Ureter (tissue), 1 donor: ENCODE results near the gene METTL25B. TPM values are rescaled to one million over a fixed set of nuclear protein-coding genes. Genes with fewer than 3 reads are reported as not detected.
A peak's percentile ranks its signal among the peaks of the same experiment; 100 is the strongest.

Experiments used
- DNase-seq: peaks from one replicate; pipeline ENCODE4 v3.0.0-alpha.2; 2020; ENCODE audit warnings: low spot score
- total RNA-seq: library from RNA; stranded (reverse); gene quantifications from one replicate; pipeline ENCODE4 v1.2.4, GENCODE V29; 2023
- donor health status: DM: yes; HTN: yes; CAD: no.

The METTL25B gene
- total RNA-seq = 49.5 TPM

- DNase-seq = peak; percentile 90
Observed at GRCh38 chr1:156727926-156728598, at the start of gene METTL25B. TSS of gene METTL25B (plus strand) at chr1:156728469. CDS start at chr1:156729105, 636 bp downstream.

- no peak for DNase-seq
Observed at GRCh38 chr1:156680056-156680455, 48.2 kb upstream of the METTL25B start.

- no peak for DNase-seq
Observed at GRCh38 chr1:156681196-156681960, 46.9 kb upstream of the METTL25B start.

- no peak for DNase-seq
Observed at GRCh38 chr1:156682166-156682890, 45.9 kb upstream of the METTL25B start.

- DNase-seq = no peak
Observed at GRCh38 chr1:156684227-156684782, 44.0 kb upstream of the METTL25B start.

- peak; percentile 84 for DNase-seq
Observed at GRCh38 chr1:156689035-156689952, 39.0 kb upstream of the METTL25B start.

- no peak for DNase-seq
Observed at GRCh38 chr1:156689953-156690674, 38.2 kb upstream of the METTL25B start.

- DNase-seq = no peak
Observed at GRCh38 chr1:156690675-156691036, 37.6 kb upstream of the METTL25B start.

- DNase-seq = no peak
Observed at GRCh38 chr1:156691191-156691590, 37.1 kb upstream of the METTL25B start.

GRCh38 chr1:156691665-156692440 is 36.4 kb upstream of the METTL25B start:
- DNase-seq = no peak

- DNase-seq = peak; percentile 64
Observed at GRCh38 chr1:156692441-156692924, 35.8 kb upstream of the METTL25B start.

- peak; percentile 71 for DNase-seq
Observed at GRCh38 chr1:156692925-156693847, 35.1 kb upstream of the METTL25B start.

GRCh38 chr1:156693848-156694689 is 34.2 kb upstream of the METTL25B start:
- DNase-seq = peak; percentile 71

- DNase-seq = no peak
Observed at GRCh38 chr1:156694690-156694962, 33.6 kb upstream of the METTL25B start.

GRCh38 chr1:156696755-156697154 is 31.5 kb upstream of the METTL25B start:
- no peak for DNase-seq

- DNase-seq = no peak
Observed at GRCh38 chr1:156697481-156697880, 30.8 kb upstream of the METTL25B start.

- DNase-seq = no peak
Observed at GRCh38 chr1:156698995-156699394, 29.3 kb upstream of the METTL25B start.
